HG03342 (cell line): ENCODE measurements around the gene RPTOR.
"Not testable (repeated sequence)": the region's sequence is repeated elsewhere in the genome, so short reads cannot be mapped to it uniquely, and the experiment has no call there.

ENCODE experiments used
- ATAC-seq: cut with Tn5 transposase; IDR thresholded peaks from one replicate; pipeline ENCODE4 v1.9.1; 2021; ENCODE audit warnings: mild to moderate bottlenecking, moderate library complexity; ENCODE audit not compliant: unreplicated experiment

Gene RPTOR

GRCh38 chr17:80811181-80812105 is 266.8 kb downstream of the RPTOR start:
- no peak for ATAC-seq

- no peak for ATAC-seq
These were observed 267.9 kb downstream of the RPTOR start for GRCh38 chr17:80812362-80813088.

GRCh38 chr17:80813318-80813717 is 268.7 kb downstream of the RPTOR start:
- ATAC-seq = no peak

- no peak for ATAC-seq
These were observed 269.9 kb downstream of the RPTOR start for GRCh38 chr17:80814491-80814890.

DNA sequence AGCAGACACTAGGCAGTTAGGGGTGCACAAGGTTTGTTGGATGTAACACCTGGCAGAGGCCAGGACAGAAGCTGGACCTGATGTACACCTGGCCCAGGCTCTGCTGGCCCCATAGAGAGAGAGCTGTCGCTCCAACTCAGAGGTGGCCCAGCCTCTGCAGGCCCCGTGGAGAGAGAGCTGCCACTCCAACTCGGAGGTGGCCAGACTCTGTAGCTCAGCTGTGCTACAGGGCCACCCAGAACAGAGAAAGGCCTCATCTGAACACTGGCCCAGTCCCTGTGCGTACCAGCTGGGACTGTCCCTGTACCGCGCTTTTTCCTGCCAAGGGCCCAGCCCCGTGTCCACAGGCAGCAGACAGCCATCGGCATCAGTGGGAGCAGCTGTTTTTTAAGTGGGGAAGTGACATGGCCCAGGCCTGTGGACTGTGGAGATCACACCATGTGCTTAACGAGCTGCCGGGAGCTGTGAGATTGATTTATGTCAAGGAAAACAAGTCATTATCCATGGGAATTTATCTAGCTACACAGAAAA is 270.6 kb downstream of the RPTOR start:
- no peak for ATAC-seq

GRCh38 chr17:80815718-80816117 is 271.1 kb downstream of the RPTOR start:
- ATAC-seq = not testable (repeated sequence)

DNA sequence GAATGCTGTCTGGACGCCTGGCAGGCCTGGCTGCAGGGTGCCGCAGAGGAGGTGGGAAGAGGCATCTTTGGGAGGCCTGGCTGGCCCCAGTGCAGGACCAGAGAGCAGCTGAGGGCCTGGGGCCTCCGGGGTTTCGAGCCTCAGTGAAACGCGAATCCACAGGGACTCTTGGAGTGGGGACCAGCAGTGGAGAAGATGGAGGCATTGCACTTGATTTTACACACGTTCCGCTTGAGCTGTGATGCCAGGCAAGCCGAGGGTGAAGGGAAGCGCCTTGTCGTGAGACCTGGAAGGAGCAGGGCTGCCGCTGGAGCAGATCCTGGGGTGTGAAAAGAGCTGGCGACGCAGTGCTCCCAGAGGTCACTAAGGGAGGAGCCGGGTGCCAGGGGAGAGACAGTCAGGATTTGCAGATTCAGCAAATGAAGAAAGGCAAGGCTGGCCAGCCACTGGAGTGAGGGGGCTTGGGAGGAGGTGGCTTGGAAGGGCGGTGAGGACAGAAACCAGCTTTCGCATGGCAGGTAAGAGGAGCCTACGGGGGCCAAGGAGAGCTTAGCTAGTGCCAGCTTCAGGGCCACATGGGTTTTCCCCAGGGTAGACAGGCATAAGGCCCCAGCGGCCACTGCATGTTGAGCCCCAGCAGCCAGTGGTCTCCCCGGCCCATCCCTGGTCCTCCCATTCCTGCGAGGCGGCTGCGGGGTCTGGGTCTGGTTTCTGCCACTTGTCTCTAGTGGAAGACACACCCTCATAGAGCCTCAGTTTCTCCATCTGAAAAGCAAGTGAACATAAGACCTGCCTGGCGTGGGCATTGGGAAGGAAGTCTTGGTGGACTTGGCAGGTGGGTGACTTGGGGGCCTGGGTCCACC is 271.8 kb downstream of the RPTOR start:
- ATAC-seq = no peak

DNA sequence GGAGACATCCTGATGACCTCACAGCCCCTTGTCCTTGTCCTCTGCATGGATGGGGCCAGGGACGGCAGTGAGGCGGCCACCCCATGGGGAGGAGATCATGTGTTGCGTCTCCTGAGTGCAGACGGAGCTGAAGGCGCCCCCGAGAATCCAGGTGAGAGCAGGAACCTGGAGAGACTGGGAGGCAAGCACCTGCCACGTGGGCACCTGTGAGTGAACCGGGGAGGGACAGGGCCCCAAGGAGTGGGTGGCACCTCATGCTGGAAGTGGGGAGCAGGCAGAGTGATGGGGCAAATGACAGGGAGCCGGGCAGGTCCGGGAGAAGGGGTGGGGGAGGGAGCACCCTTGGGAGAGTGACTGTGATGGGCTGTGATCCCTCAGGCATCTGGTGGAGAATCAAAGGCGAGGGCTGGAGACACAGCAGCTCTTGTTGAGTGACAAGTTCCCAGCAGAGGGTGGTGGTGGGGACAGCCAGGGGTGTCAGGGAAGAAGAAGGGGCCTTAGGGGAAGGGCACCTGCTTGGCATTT is 272.7 kb downstream of the RPTOR start:
- no peak for ATAC-seq

- ATAC-seq = no peak
These were observed 273.2 kb downstream of the RPTOR start for GRCh38 chr17:80817861-80818260.

- no peak for ATAC-seq
These were observed 274.2 kb downstream of the RPTOR start for GRCh38 chr17:80818871-80819270.

GRCh38 chr17:80819422-80820164 is 275.0 kb downstream of the RPTOR start:
- no peak for ATAC-seq

DNA sequence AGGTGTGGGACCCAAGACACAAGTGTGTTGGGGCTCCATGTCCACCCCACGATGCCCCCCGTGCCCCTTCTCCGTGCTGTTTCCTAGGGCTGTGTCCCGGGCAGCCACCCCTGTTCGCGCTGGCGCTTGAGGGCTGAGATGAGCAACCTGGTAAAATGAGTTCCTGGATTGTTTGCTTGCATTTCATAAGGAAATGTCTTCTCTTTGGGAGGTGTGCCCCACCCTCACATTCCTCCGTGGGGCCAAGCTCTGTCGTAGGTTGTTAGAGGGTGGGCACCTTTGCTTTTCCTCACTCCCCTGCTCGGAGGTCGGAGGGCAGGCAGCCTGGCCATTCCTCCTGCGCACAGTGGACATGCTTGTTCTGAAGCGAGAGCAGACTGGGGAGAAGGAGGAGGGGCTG is 275.7 kb downstream of the RPTOR start:
- no peak for ATAC-seq

DNA sequence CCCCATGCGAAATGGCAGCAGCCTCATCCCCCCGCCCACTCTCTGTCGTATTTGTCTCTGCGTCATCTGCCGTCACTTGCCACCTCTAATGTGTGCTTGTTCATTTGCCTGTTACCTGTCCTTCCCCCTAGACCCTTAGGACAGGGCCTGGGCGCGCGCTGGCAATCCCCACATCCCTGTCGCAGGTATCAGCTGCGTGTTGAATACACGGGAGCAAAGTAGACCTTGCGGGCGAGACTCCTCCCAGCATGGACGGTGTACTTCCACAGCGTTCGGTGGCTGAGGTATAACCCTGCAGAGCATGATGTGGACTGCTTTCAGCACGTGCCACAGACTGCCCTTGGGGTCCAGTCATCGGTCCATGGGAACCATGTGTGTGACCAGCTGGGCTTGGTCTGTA is 276.9 kb downstream of the RPTOR start:
- ATAC-seq = no peak

DNA sequence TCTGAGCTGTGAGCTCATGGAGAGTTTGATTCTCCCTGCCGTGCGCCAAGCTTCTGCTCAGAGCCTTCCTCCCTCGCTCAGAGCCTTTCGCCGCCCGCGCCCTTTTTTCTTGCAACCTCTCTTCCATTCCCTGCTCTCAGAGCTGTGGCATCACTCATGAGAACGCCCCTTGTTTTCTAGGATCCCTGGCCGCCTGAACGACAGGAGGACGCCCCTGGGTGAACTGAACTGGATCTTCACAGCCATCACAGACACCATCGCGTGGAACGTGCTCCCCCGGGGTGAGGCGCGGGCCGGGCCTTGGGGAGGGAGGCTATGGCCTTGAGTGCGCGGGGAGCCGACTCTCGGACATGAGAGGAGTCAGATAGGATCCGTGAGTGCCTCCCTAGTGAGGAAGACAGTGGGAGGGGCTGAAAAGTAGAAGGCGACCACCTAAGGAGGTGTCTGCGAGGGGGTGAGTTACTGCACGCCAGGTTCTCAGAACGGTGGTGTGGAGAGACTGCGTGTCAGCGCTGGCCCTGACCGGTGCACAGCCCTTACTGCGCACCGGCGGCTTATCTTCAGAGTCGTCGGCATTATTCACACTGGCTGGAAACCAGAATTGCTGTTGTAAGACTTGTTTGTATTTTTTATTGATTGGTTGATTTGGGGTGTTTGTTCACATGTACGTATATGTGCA is 277.5 kb downstream of the RPTOR start:
- no peak for ATAC-seq

- ATAC-seq = no peak
These were observed 278.2 kb downstream of the RPTOR start for GRCh38 chr17:80822700-80823410.

DNA sequence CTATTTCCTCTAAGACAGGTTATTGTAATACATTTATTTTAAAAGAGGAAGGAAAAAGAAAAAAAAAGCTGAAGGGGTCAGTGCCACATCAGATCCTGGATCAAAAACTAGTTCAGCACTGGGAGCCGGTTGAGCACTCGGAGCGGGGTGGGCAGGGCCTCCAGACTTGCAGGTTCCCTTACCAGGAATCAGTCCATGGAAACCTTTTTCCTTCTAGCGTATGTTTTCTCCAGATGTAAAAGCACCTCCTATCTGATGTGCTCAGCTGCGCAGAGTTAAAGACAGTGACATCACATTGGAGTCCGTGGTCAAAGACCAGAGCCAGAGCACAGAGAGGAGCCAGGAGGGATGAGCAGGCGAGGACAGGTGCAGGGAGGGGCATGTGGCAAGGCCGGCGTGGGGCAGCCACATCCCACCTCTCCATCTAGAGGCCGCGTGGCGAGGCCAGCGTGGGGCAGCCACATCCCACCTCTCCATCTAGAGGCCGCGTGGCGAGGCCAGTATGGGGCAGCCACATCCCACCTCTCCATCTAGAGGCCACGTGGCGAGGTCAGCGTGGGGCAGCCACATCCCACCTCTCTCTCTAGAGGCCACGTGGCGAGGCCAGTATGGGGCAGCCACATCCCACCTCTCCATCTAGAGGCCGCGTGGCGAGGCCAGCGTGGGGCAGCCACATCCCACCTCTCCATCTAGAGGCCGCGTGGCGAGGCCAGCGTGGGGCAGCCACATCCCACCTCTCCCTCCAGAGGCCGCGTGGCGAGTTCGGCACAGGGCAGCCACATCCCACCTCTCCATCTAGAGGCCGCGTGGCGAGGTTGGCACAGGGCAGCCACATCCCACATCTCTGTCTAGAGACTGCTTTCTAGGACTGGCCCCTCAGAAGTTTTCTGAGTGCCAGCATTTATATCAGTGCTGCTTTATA is 280.2 kb downstream of the RPTOR start:
- no peak for ATAC-seq

GRCh38 chr17:80825471-80826345 is 281.1 kb downstream of the RPTOR start:
- no peak for ATAC-seq
